IMR-90 (cell line): ENCODE measurements around the gene PCOLCE2. TPM values are rescaled to one million over a fixed set of nuclear protein-coding genes. Genes with fewer than 3 reads are reported as not detected.
"Not testable (repeated sequence)": the region's sequence is repeated elsewhere in the genome, so short reads cannot be mapped to it uniquely, and the experiment has no call there.

Experiments
- ATAC-seq: fragments of 200-7000 bp; cut with Tn5 transposase; 2 replicates; pipeline ENCODE4 v1.9.1; 2020; ENCODE audit warnings: low read depth, mild to moderate bottlenecking, moderate library complexity
- BruUV-seq: library from RNA; stranded (reverse); fragments of 400-500 nt; replicated peaks from 2 replicates; lab custom pipeline; 2021; lab: Mats Ljungman, UMichigan
- CTCF ChIA-PET: fragments of 300-600 bp; formaldehyde crosslinking; extraction: SDS; loops from one replicate; lab custom pipeline; 2021; ENCODE audit warnings: antibody characterized with exemption; lab: Yijun Ruan, JAX
- POLR2A ChIA-PET: fragments of 300-600 bp; sonication (Branson Sonifier 250); formaldehyde crosslinking; loops from one replicate; lab custom pipeline; 2022; ENCODE audit warnings: antibody characterized with exemption; ENCODE audit not compliant: unreplicated experiment; lab: Charles Lee
- DNase-seq: peaks from one replicate; pipeline ENCODE4 v3.0.0; 2013
- H2AFZ ChIP-seq: replicated peaks from 2 replicates; pipeline ENCODE3; 2013; ENCODE audit warnings: low read length, mild to moderate bottlenecking; ENCODE audit not compliant: poor library complexity
- H2AK5ac ChIP-seq: 2 replicates; pipeline ENCODE4 v1.6.1; 2013; ENCODE audit warnings: low read depth, low read length, inconsistent platforms
- H2AK9ac ChIP-seq: replicated peaks from 2 replicates; pipeline ENCODE3; 2013; ENCODE audit warnings: mild to moderate bottlenecking, low read depth, low read length, moderate library complexity; ENCODE audit not compliant: poor library complexity
- H2BK120ac ChIP-seq: 2 replicates; pipeline ENCODE4 v1.6.1; 2013; ENCODE audit warnings: low read depth, low read length, inconsistent platforms
- H2BK15ac ChIP-seq: 3 replicates; pipeline ENCODE4 v1.6.1; 2013; ENCODE audit warnings: low read depth, low read length, inconsistent platforms
- H2BK20ac ChIP-seq: 2 replicates; pipeline ENCODE4 v1.6.1; 2013; ENCODE audit warnings: low read depth, mild to moderate bottlenecking, inconsistent platforms, low read length, moderate library complexity
- H2BK5ac ChIP-seq: 2 replicates; pipeline ENCODE4 v1.6.1; 2013; ENCODE audit warnings: mild to moderate bottlenecking, low read depth, low read length, inconsistent platforms; ENCODE audit not compliant: poor library complexity, severe bottlenecking
- H3K14ac ChIP-seq: replicated peaks from 2 replicates; pipeline ENCODE4 v1.6.1; 2013; ENCODE audit warnings: low read depth, low read length, inconsistent platforms
- H3K18ac ChIP-seq: 2 replicates; pipeline ENCODE4 v1.6.1; 2013; ENCODE audit warnings: low read depth, low read length, control low read depth
- H3K23ac ChIP-seq: 2 replicates; pipeline ENCODE4 v1.6.1; 2013; ENCODE audit warnings: low read depth, low read length, inconsistent platforms
- H3K27ac ChIP-seq: 2 replicates; pipeline ENCODE4 v1.5.1; 2013; ENCODE audit warnings: mild to moderate bottlenecking, control low read depth, low read length; ENCODE audit not compliant: insufficient read depth
- H3K27me3 ChIP-seq: 2 replicates; pipeline ENCODE4 v1.6.1; 2013; ENCODE audit warnings: low read length; ENCODE audit not compliant: control insufficient read depth, insufficient read depth
- H3K36me3 ChIP-seq: 2 replicates; pipeline ENCODE4 v1.6.1; 2013; ENCODE audit warnings: low read length, mixed read lengths; ENCODE audit not compliant: control insufficient read depth, insufficient read depth
- H3K4ac ChIP-seq: 2 replicates; pipeline ENCODE4 v1.6.1; 2013; ENCODE audit warnings: low read depth, low read length, inconsistent platforms
- H3K4me1 ChIP-seq: 2 replicates; pipeline ENCODE4 v1.6.1; 2013; ENCODE audit warnings: low read length, mixed read lengths; ENCODE audit not compliant: control insufficient read depth, insufficient read depth
- H3K4me2 ChIP-seq: 2 replicates; pipeline ENCODE4 v1.6.1; 2013; ENCODE audit warnings: low read depth, mild to moderate bottlenecking, control low read depth, low read length, moderate library complexity
- H3K4me3 ChIP-seq: 2 replicates; pipeline ENCODE4 v1.5.1; 2013; ENCODE audit warnings: low read depth, mild to moderate bottlenecking, control low read depth, low read length, moderate library complexity; ENCODE audit not compliant: insufficient read depth
- H3K56ac ChIP-seq: 2 replicates; pipeline ENCODE4 v1.6.1; 2013; ENCODE audit warnings: low read length, inconsistent platforms; ENCODE audit not compliant: insufficient read depth; ENCODE audit errors: extremely low read depth
- H3K79me1 ChIP-seq, 2 experiments: 2 replicates each; pipeline ENCODE4 v1.6.1; 2013; ENCODE audit warnings: low read length in 2 of 2, inconsistent platforms in 1 of 2, low read depth in 1 of 2
- H3K9ac ChIP-seq: 2 replicates; pipeline ENCODE4 v1.6.1; 2013; ENCODE audit warnings: low read depth, low read length, control low read depth
- H3K9me1 ChIP-seq: 2 replicates; pipeline ENCODE4 v1.6.1; 2013; ENCODE audit warnings: low read length, inconsistent platforms; ENCODE audit not compliant: insufficient read depth
- H3K9me3 ChIP-seq: 2 replicates; pipeline ENCODE4 v1.6.1; 2013; ENCODE audit warnings: low read length; ENCODE audit not compliant: control insufficient read depth, insufficient read depth
- H4K20me1 ChIP-seq: 2 replicates; pipeline ENCODE4 v1.6.1; 2013; ENCODE audit warnings: low read length, inconsistent platforms; ENCODE audit not compliant: insufficient read depth
- H4K5ac ChIP-seq: 2 replicates; pipeline ENCODE4 v1.6.1; 2013; ENCODE audit warnings: mild to moderate bottlenecking, low read depth, low read length, control low read depth
- H4K8ac ChIP-seq, 2 experiments: 2 replicates each; pipeline ENCODE4 v1.6.1; 2013; ENCODE audit warnings: low read depth in 2 of 2, low read length in 2 of 2, control low read depth in 1 of 2, inconsistent platforms in 1 of 2
- H4K91ac ChIP-seq: 2 replicates; pipeline ENCODE4 v1.6.1; 2013; ENCODE audit warnings: low read depth, low read length, inconsistent platforms; ENCODE audit not compliant: insufficient read depth
- WGBS, 2 experiments: methylation state at CpG; one replicate each; pipeline versions ENCODE4 v1.1.5 to v1.1.7; 2013; ENCODE audit warnings: missing lambda C conversion rate in 2 of 2; ENCODE audit not compliant: insufficient read length in 1 of 2; ENCODE audit errors: extremely low coverage in 2 of 2; 5-methylcytosine and 5-hydroxymethylcytosine counted together
- dilution Hi-C: fragments of 300-500 bp; cut with HindIII; formaldehyde crosslinking; loops from one replicate; pipeline ENCODE4 v1.14.3; 2018; ENCODE audit warnings: low sequenced_read_pairs; ENCODE audit not compliant: unreplicated experiment
- in situ Hi-C: fragments of 300-500 bp; cut with MboI; formaldehyde crosslinking; loops from 3 replicates; pipeline ENCODE4 v1.14.3; 2019; ENCODE audit warnings: low sequenced_read_pairs, inconsistent platforms, mixed read lengths
- intact Hi-C: fragments of 100-400 bp; cut with micrococcal nuclease; formaldehyde crosslinking; loops from 2 replicates; pipeline ENCODE4 v1.10.0; 2022
- polyA plus RNA-seq, 3 experiments: library from polyadenylated mRNA; depleted of rRNA; stranded (reverse); fragments of >200 nt; gene quantifications; 2 replicates each; pipeline ENCODE4 v1.2.3, GENCODE V29; 2012; ENCODE audit warnings: low replicate concordance in 1 of 3
- total RNA-seq: library from RNA; depleted of rRNA; stranded (reverse); fragments of >200 nt; gene quantifications from 2 replicates; pipeline ENCODE4 v1.2.3, GENCODE V29; 2012

Gene PCOLCE2
- total and polyA plus RNA-seq, 2 of the 4 experiments (the other 2 are of a cell fraction), result 0.50 to 0.54 TPM

DNA sequence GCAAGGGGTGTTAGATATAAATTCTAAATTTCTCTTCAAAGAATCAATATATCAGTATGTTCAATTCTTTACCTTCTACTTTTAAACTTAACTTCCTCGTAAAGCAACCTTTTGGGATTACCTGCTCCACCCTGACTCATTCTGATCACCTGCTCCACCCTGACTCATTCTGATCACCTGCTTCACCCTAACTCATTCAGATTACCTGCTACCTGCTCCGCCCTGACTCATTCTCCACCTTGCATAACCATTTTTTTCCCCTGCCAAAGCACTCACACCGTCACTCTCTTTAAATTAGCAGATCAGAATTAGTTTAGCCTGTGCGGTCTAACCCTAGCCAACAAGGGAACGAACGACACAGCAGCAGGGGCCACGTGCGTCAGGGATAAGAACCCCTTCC is 20.5 kb downstream of the PCOLCE2 start:
- H3K18ac ChIP-seq, POLR2A ChIA-PET, H2BK15ac ChIP-seq, H3K9ac ChIP-seq, intact Hi-C loops, H3K79me1 ChIP-seq, H2BK5ac ChIP-seq, dilution Hi-C loops, H4K8ac ChIP-seq, in situ Hi-C loops, DNase-seq, H3K27me3 ChIP-seq, H2AFZ ChIP-seq, H2BK20ac ChIP-seq, H3K23ac ChIP-seq, H2AK5ac ChIP-seq, H3K27ac ChIP-seq, CTCF ChIA-PET, ATAC-seq, H3K4ac ChIP-seq, H3K9me3 ChIP-seq, H2BK120ac ChIP-seq, BruUV-seq, H4K5ac ChIP-seq, H3K4me3 ChIP-seq, H3K9me1 ChIP-seq, H4K20me1 ChIP-seq, H3K56ac ChIP-seq, H4K91ac ChIP-seq, H3K14ac ChIP-seq, H3K36me3 ChIP-seq, H3K4me1 ChIP-seq, H3K4me2 ChIP-seq, H2AK9ac ChIP-seq: not testable (repeated sequence)
- 59% methylated on average over 3 of the region's 8 CpGs; no CpG with 5 or more reads in 1 of the 2 experiments for WGBS, 2 experiments
